GM21737 (cell line): ENCODE results near the gene SPEM3.
"Not testable (repeated sequence)": the region's sequence is repeated elsewhere in the genome, so short reads cannot be mapped to it uniquely, and the experiment has no call there.

ENCODE experiments used
- ATAC-seq: cut with Tn5 transposase; IDR thresholded peaks from one replicate; pipeline ENCODE4 v1.9.1; 2021; ENCODE audit warnings: mild to moderate bottlenecking, moderate library complexity; ENCODE audit not compliant: unreplicated experiment

The SPEM3 gene

DNA sequence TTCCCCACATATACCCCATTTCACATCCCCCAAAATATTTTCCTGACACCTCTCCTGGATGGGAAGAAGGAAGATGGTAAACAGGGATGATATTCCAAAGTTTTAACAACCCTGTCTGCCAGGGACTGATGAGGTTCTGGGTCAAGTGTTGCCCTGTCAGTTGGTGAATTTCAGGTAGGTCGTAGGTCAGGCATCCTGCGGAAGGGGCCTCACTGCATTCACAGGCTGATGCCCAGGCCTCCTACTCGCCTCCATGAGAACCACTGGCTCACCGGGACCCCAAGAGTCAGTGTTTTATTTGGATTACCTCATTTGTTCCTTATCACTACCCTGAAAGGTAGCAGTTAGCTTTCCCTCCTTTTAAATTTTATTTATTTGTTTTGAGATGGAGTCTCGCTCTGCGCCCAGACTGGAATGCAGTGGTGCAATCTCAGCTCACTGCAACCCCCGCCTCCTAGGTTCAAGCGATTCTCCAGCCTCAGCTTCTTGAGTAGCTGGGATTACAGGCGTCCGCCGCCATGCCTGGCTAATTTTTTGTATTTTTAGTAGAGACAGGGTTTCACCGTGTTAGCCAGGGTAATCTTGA, 40.2 kb downstream of the SPEM3 start:
- ATAC-seq = no peak

GRCh38 chr17:7469843-7470242, 41.2 kb downstream of the SPEM3 start:
- ATAC-seq = not testable (repeated sequence)

DNA sequence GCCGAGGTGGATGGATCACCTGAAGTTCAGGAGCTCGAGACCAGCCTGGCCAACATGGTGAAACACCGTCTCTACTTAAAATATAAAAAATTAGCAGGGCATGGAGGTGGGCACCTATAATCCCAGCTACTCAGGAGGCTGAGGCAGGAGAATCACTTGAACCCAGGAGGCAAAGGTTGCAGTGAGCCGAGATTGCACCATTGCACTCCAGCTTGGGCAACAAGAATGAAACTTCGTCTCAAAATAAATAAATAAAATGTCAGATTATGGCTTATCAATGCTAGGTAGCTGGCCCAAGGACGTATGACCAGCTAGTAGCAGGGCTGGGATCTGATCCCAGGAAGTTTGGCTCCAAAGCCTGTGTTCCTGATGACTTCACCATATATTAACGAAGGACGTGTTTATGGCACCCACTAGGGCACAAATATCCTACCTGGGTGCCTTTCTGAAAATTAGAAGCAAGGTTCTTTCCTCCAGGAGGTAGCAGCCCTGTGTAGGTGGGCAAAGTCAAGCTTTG, 41.9 kb downstream of the SPEM3 start:
- ATAC-seq = not testable (repeated sequence)

GRCh38 chr17:7471729-7472128, 43.1 kb downstream of the SPEM3 start:
- no peak for ATAC-seq

DNA sequence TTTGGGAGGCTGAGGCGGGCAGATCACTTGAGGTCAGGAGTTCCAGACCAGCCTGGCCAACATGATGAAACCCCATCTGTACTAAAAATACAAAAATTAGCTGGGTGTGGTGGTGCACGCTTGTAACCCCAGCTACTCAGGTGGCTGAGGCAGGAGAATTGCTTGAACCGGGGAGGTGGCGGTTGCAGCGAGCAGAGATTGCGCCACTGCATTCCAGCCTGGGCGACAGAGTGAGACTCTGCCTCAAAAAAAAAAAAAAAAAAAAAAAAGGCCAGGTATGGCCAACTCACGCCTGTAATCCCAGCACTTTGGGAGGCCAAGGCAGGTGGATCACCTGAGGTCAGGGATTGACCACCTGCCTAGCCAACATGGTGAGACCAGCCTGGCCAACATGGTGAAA, 46.1 kb downstream of the SPEM3 start:
- ATAC-seq = not testable (repeated sequence)

DNA sequence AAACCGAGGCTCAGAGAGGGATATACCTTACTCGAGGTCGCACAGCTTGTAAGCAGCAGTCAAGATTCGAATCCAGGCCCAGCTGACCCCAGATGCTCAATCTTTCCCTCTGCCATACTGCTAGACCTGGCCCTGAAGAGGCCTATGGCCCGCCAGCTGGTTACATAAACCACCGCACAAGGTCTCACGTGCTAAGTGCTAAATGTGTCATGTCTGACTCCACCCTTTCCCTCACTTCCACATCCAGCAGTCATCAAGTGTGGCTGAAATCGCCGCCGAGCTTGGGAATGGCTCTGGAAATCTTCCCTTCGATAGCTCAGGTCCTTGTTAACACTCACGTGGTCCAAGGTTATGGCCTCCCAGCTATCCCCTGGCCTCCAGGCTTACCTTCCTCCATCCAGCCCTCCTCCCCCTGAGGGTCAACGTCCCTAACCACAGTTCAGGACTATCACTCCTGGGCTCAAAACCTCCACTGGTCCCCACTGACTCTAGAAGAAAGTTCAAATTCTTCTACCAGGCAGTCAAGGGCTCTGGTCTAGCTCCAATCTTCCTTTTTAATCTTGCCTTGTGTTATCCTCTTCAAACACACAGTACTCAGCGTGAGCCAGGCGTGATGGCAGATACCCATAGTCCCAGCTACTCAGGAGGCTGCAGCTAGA, 47.2 kb downstream of the SPEM3 start:
- no peak for ATAC-seq

GRCh38 chr17:7476494-7476893, 47.8 kb downstream of the SPEM3 start:
- ATAC-seq = no peak

- ATAC-seq = no peak
Measured at GRCh38 chr17:7476951-7477350, 48.3 kb downstream of the SPEM3 start.

DNA sequence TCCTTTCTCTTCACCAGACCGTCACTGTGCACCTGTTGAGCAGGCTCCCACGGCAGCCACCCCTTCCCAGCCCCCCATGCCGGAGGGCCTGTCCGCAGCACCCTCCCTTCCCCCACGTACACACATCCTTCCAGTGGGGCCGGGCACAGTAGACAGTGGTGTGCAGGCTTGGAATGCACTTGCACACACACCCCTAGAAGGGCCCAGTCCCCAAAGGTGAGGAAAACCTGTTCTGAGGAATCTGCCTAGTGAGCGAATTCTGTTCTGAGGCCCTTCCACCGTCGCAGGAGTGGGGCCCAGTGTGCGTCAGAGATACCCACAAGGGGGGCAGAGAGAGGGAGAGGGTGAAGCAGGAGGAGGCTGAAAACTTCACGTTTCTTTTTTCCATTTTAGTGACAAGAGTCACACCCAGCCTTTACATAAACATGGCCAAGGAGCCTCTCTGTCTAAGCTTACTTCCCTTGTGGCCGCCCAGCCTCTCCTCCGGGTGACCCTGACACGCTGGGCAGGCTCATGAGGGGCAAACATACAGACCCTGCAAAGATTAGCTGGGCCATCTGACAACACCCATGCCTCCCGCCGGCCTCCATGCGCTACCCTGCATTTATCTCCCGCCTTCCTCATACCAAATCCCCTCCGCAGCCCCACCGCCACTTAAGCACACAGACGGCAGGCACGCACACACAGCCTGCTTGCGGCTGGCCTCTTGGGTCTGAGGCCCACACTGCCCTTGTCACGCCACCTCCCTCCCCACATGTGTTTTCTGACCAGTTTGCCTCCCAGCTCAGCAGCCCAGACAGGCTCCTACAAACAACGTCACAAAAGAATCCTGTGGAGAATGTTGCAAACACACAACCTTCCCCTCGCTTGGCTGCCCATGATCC, 49.0 kb downstream of the SPEM3 start:
- ATAC-seq = no peak

DNA sequence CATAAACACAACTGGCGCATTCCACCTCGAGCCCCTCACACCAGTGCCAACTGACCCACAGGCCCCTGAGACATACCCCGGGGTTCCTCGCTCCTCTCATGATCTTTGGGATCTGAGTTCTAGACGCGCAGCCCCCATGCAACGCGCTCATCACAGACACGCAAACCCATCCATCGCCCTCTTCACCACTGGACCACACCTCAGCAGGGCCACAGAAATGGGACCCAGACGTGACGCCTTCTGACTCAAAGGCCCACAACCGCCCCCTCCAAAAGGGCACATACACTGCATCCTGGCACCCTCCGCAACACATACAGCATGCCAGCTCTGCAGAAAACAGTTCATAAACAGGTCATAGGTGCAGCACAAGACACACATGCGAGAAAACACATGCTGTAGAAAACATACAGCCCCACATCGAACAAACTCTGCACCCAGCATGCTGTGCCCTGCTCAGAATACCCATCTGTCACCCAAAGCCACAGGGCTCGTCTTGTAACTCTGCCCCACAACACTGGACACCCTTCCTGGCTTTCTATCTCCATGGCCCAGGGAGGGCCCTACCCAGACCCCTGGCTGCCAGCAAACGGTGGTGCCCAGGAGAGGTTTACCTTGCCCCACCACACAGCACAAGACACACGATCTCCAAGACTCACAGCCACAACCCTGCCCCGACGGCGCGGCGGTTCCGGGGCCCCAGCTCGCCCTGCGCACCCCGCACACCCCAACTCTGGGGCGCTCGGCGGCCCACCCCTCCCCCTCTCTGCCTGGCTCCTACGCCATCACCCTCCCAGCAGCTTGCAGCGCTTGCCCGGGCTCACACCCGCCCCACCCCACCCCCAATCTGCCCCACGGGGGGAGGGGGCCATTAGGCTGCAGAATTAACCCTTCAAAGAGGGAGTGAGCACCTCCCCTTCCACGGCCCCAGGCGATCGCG, 49.9 kb downstream of the SPEM3 start:
- ATAC-seq = no peak

DNA sequence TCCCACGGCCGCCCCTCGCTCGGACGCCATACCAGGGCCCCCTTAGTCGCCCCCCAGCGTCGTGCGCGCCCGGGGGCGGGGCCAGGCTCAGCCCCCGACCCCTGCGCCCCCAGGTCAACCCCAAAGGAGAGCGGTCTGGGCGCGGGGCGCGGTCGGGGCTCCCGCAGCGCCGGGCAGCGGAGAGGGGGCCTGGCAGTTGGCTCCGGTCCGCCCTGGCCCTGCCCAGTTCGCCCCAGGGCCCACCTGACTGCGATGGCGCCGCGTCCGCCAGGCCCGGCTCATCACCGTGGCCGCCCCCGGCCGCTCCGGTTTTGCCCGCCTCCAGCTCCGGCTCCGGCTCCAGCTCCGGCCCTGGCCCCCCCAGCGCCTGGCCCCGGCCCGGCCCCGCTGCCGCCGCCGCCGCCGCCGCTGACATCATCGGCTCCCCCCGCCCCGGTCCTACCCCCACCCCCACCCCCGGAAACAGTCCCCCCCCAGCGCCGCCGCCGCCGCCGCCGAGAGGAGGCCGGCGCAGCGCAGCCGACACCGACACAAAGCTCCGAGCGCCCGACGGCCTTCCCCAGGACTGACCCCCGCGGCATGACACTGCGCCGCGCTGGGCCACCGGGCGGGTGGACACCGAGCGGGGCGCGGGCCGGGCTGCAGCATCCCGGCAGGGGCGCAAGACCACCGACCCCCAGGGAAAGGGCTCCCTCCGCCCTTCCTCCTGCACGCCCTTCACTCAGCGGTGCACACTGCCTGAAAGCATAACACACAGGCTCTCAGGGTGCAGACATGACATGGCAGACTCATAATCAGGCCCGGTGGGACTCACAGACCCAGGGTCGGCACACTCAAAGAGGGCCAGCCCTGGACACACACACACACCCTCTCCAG, 50.8 kb downstream of the SPEM3 start, which contains the start of gene ZBTB4:
ZBTB4 (minus strand) TSS at position 419 of the 876 bp plus-strand sequence. CDS start 12,830 bp downstream, outside the sequence.
- no peak for ATAC-seq

DNA sequence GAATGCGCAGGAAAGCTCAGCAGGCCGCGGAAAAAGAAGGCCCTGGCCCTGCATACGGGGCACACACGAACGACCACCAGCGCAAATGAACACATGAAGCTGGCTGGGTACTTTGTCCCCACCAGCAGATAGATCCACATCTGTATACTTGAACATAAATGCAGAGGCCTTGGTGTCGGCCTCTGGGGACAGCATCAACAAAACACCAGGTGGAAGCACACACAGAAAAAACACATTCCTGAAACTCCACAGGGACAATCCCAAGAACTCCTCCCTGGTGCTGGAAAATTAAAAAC, 51.4 kb downstream of the SPEM3 start:
- ATAC-seq = no peak

DNA sequence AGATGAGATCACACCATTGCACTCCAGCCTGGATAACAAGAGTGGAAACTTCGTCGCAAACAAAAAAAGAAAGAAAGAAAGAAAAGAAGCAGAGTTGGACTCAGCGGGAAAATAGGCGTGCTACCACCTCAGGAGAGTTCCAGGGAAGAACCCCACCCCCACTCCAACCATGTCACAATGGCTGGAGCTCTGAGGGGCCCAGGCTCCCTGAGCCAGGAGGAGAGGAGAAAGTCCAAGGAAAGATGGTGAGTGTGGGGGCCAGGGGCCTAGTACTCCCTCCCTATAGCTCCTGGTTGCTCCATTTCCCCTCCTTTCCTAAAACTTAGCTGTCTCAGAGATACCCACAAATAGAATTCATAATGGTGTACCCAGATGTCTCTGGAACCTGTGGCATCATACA, 52.6 kb downstream of the SPEM3 start, which contains the start of gene SLC35G6:
SLC35G6 (plus strand) TSS at position 172 of the 400 bp plus-strand sequence; CDS start at position 243, 71 bp downstream.
- ATAC-seq = not testable (repeated sequence)

GRCh38 chr17:7481842-7482741, 53.4 kb downstream of the SPEM3 start:
- ATAC-seq = not testable (repeated sequence)
